HEK293 (cell line): ENCODE results near the gene PPP1R10.

Source experiments
- CTCF ChIA-PET: fragments of 350-600 bp; formaldehyde crosslinking; extraction: SDS; loops from one replicate; lab custom pipeline; 2021; ENCODE audit warnings: antibody characterized with exemption; lab: Yijun Ruan, JAX
- POLR2A ChIA-PET: fragments of 300-600 bp; formaldehyde crosslinking; extraction: SDS; loops from one replicate; lab custom pipeline; 2020; ENCODE audit warnings: antibody characterized with exemption, inconsistent platforms; lab: Yijun Ruan, JAX
- H3K27ac ChIP-seq: fragments of 200-500 bp; sonication (Bioruptor generic); 2 replicates; pipeline ENCODE4 v1.5.1; 2014; ENCODE audit warnings: low read depth, low read length, control low read depth, inconsistent platforms; ENCODE audit errors: extremely low read depth
- H3K36me3 ChIP-seq, 2 experiments: fragments of 200-500 bp in 1 of 2; sonication (Bioruptor generic) in 1 of 2; 1 replicate in 1 of 2; 2 replicates in 1 of 2; pipeline ENCODE4 v1.5.1; 2014 to 2017; ENCODE audit warnings: inconsistent platforms in 2 of 2, low read length in 2 of 2; ENCODE audit not compliant: control insufficient read depth in 2 of 2, insufficient read depth in 1 of 2
- H3K4me1 ChIP-seq: fragments of 200-500 bp; sonication (Bioruptor generic); 2 replicates; pipeline ENCODE4 v1.5.1; 2014; ENCODE audit warnings: mild to moderate bottlenecking, low read length, inconsistent platforms; ENCODE audit not compliant: control insufficient read depth, insufficient read depth
- H3K4me3 ChIP-seq: 2 replicates; pipeline ENCODE4 v1.5.1; 2011; ENCODE audit warnings: low read depth, mild to moderate bottlenecking, control low read depth, low read length, moderate library complexity
- H3K9me3 ChIP-seq: fragments of 200-500 bp; sonication (Bioruptor generic); 2 replicates; pipeline ENCODE4 v1.5.1; 2014; ENCODE audit warnings: low read depth, low read length, inconsistent platforms; ENCODE audit not compliant: control insufficient read depth, insufficient read depth
- BCL11A ChIP-seq: fragments of 450-650 bp; formaldehyde crosslinking; IDR thresholded peaks from 2 replicates; pipeline ENCODE4 v1.5.1; 2016; ENCODE audit warnings: low read depth, missing biosample characterization, missing genetic modification characterization
- KLF10 ChIP-seq: fragments of 450-650 bp; IDR thresholded peaks from 2 replicates; pipeline ENCODE4 v1.5.1; 2018; ENCODE audit warnings: missing biosample characterization, mild to moderate bottlenecking, missing genetic modification characterization
- KLF16 ChIP-seq: fragments of 450-650 bp; formaldehyde crosslinking; IDR thresholded peaks from 2 replicates; pipeline ENCODE4 v1.5.1; 2017; ENCODE audit warnings: missing biosample characterization, missing genetic modification characterization
- PRDM10 ChIP-seq: fragments of 450-650 bp; formaldehyde crosslinking; IDR thresholded peaks from 2 replicates; pipeline ENCODE4 v1.5.1; 2016; ENCODE audit warnings: missing biosample characterization, missing genetic modification characterization
- SCRT2 ChIP-seq: fragments of 450-650 bp; formaldehyde crosslinking; IDR thresholded peaks from 2 replicates; pipeline ENCODE4 v1.5.1; 2016; ENCODE audit warnings: missing biosample characterization, missing genetic modification characterization
- TRIM28 ChIP-seq: IDR thresholded peaks from 2 replicates; pipeline ENCODE4 v1.6.1; 2011; ENCODE audit warnings: low read length, control low read depth, borderline replicate concordance
- WT1 ChIP-seq: fragments of 450-650 bp; formaldehyde crosslinking; IDR thresholded peaks from 2 replicates; pipeline ENCODE4 v1.5.1; 2016; ENCODE audit warnings: missing biosample characterization, missing genetic modification characterization
- ZBTB21 ChIP-seq: fragments of 450-650 bp; formaldehyde crosslinking; IDR thresholded peaks from 2 replicates; pipeline ENCODE4 v1.5.1; 2017; ENCODE audit warnings: missing biosample characterization, missing genetic modification characterization
- ZBTB48 ChIP-seq: fragments of 450-650 bp; formaldehyde crosslinking; IDR thresholded peaks from 2 replicates; pipeline ENCODE4 v1.5.1; 2016; ENCODE audit warnings: missing biosample characterization, missing genetic modification characterization
- ZFHX2 ChIP-seq: fragments of 450-650 bp; formaldehyde crosslinking; conservative IDR thresholded peaks from 2 replicates; pipeline ENCODE4 v1.5.1; 2016; ENCODE audit warnings: missing biosample characterization, missing genetic modification characterization
- ZFP37 ChIP-seq: fragments of 450-650 bp; formaldehyde crosslinking; IDR thresholded peaks from 2 replicates; pipeline ENCODE4 v1.5.1; 2016; ENCODE audit warnings: missing biosample characterization, missing genetic modification characterization
- ZNF10 ChIP-seq: fragments of 450-650 bp; formaldehyde crosslinking; IDR thresholded peaks from 2 replicates; pipeline ENCODE4 v1.5.1; 2017; ENCODE audit warnings: missing biosample characterization, missing genetic modification characterization
- ZNF140 ChIP-seq: fragments of 450-650 bp; formaldehyde crosslinking; IDR thresholded peaks from 2 replicates; pipeline ENCODE4 v1.5.1; 2016; ENCODE audit warnings: missing biosample characterization, missing genetic modification characterization
- ZNF341 ChIP-seq: fragments of 450-650 bp; formaldehyde crosslinking; IDR thresholded peaks from 2 replicates; pipeline ENCODE4; 2016; ENCODE audit warnings: low read depth, missing biosample characterization, missing genetic modification characterization
- ZNF391 ChIP-seq: fragments of 450-650 bp; formaldehyde crosslinking; IDR thresholded peaks from 2 replicates; pipeline ENCODE4 v1.5.1; 2016; ENCODE audit warnings: low read depth, missing biosample characterization, missing genetic modification characterization, borderline replicate concordance
- ZNF398 ChIP-seq: fragments of 450-650 bp; formaldehyde crosslinking; IDR thresholded peaks from 2 replicates; pipeline ENCODE4 v1.5.1; 2017; ENCODE audit warnings: missing biosample characterization, missing genetic modification characterization
- ZNF549 ChIP-seq: fragments of 450-650 bp; IDR thresholded peaks from 2 replicates; pipeline ENCODE4 v1.5.1; 2018; ENCODE audit warnings: missing biosample characterization, missing genetic modification characterization, mild to moderate bottlenecking, inconsistent platforms, moderate library complexity
- ZNF596 ChIP-seq: fragments of 450-650 bp; IDR thresholded peaks from 2 replicates; pipeline ENCODE4 v1.5.0; 2018; ENCODE audit warnings: missing biosample characterization, mild to moderate bottlenecking, missing genetic modification characterization, moderate library complexity
- ZNF621 ChIP-seq: fragments of 450-650 bp; formaldehyde crosslinking; IDR thresholded peaks from 2 replicates; pipeline ENCODE4 v1.5.1; 2017; ENCODE audit warnings: missing biosample characterization, missing genetic modification characterization
- ZNF776 ChIP-seq: fragments of 450-650 bp; formaldehyde crosslinking; IDR thresholded peaks from 2 replicates; pipeline ENCODE4 v1.5.0; 2017; ENCODE audit warnings: missing biosample characterization, missing genetic modification characterization, borderline replicate concordance
- TF ChIP-seq, protein P1 (sequence below): fragments of 450-650 bp; formaldehyde crosslinking; IDR thresholded peaks from 2 replicates; pipeline ENCODE4 v1.5.1; 2016; ENCODE audit warnings: missing biosample characterization, missing genetic modification characterization, borderline replicate concordance
- TF ChIP-seq, protein P2 (sequence below): fragments of 450-650 bp; IDR thresholded peaks from 2 replicates; pipeline ENCODE4 v1.5.1; 2018; ENCODE audit warnings: missing biosample characterization, mild to moderate bottlenecking, missing genetic modification characterization
- TF ChIP-seq, protein P3 (sequence below): fragments of 450-650 bp; formaldehyde crosslinking; IDR thresholded peaks from 2 replicates; pipeline ENCODE4 v1.5.1; 2016; ENCODE audit warnings: missing biosample characterization, missing genetic modification characterization

Gene PPP1R10

DNA sequence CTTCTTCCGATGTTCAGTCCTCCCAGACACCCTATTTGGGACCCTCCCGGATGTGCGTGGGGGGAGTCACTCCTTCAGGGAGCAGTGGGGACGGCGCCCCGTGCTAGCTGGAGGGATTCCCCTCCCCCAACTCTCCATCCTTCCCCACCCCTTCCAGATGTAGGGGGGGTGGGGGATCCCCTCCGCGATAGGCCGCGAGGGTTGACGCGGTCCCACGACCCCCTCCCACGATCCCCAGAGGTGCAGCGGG lies 61.3 kb downstream of the PPP1R10 start:
- peak; percentile 50 for TF ChIP-seq ZNF398 (tag by site-specific recombination)
- TF ChIP-seq ZNF621 (tag by site-specific recombination) = no peak
- TF ChIP-seq, protein P1, sequence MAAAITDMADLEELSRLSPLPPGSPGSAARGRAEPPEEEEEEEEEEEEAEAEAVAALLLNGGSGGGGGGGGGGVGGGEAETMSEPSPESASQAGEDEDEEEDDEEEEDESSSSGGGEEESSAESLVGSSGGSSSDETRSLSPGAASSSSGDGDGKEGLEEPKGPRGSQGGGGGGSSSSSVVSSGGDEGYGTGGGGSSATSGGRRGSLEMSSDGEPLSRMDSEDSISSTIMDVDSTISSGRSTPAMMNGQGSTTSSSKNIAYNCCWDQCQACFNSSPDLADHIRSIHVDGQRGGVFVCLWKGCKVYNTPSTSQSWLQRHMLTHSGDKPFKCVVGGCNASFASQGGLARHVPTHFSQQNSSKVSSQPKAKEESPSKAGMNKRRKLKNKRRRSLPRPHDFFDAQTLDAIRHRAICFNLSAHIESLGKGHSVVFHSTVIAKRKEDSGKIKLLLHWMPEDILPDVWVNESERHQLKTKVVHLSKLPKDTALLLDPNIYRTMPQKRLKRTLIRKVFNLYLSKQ (tag by site-specific recombination) = no peak
- peak; percentile 26 for TF ChIP-seq WT1 (tag by site-specific recombination)
- TF ChIP-seq ZNF596 (tag by site-specific recombination) = no peak
- TF ChIP-seq TRIM28 = no peak
- TF ChIP-seq ZNF391 (tag by site-specific recombination) = no peak
- no peak for TF ChIP-seq ZNF10 (tag by site-specific recombination)
- TF ChIP-seq ZBTB21 (tag by site-specific recombination) = no peak
- no peak for TF ChIP-seq ZNF549 (tag by site-specific recombination)
- peak; percentile 65 for TF ChIP-seq ZFHX2
- peak; percentile 67; the same call in 1 of the 2 replicates for TF ChIP-seq ZBTB48 (tag by site-specific recombination)
- TF ChIP-seq BCL11A (tag by site-specific recombination) = peak; percentile 27; the same call in 1 of the 2 replicates
- TF ChIP-seq ZNF341 (tag by site-specific recombination) = peak; percentile 49; the same call in 1 of the 2 replicates
- TF ChIP-seq, protein P2, sequence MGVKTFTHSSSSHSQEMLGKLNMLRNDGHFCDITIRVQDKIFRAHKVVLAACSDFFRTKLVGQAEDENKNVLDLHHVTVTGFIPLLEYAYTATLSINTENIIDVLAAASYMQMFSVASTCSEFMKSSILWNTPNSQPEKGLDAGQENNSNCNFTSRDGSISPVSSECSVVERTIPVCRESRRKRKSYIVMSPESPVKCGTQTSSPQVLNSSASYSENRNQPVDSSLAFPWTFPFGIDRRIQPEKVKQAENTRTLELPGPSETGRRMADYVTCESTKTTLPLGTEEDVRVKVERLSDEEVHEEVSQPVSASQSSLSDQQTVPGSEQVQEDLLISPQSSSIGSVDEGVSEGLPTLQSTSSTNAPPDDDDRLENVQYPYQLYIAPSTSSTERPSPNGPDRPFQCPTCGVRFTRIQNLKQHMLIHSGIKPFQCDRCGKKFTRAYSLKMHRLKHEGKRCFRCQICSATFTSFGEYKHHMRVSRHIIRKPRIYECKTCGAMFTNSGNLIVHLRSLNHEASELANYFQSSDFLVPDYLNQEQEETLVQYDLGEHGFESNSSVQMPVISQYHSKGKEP (tag by site-specific recombination) = no peak
- no peak for TF ChIP-seq ZNF140 (tag by site-specific recombination)
- TF ChIP-seq ZFP37 (tag by site-specific recombination) = 0 out of 2 replicates have a peak, but pooled peaks have one; percentile 62
- POLR2A ChIA-PET = interaction anchor here (0.6 to 4.1 kb wide), 11 partner anchors 10 to 1959 kb away, joined by 3 to 41 read pairs (median 6); partner anchors contain the start of genes ABCF1 and DHX16
- Histone ChIP-seq H3K4me1 (0 out of 2 replicates have a peak, but pooled peaks cover 3% of the 10 kb centered on the region), H3K9me3 (no peaks in the 10 kb centered on the region), H3K4me3 (peak overlapping the region; percentile 86), H3K36me3 (peaks cover 24 to 55% of the 10 kb centered on the region in 2 experiments), H3K27ac (peak overlapping the region; percentile 74)
- CTCF ChIA-PET = interaction anchor here (0.6 to 9.2 kb wide), 5 partner anchors 13 to 145 kb away, joined by 3 to 175 read pairs (median 3); partner anchors contain the start of gene DHX16

DNA sequence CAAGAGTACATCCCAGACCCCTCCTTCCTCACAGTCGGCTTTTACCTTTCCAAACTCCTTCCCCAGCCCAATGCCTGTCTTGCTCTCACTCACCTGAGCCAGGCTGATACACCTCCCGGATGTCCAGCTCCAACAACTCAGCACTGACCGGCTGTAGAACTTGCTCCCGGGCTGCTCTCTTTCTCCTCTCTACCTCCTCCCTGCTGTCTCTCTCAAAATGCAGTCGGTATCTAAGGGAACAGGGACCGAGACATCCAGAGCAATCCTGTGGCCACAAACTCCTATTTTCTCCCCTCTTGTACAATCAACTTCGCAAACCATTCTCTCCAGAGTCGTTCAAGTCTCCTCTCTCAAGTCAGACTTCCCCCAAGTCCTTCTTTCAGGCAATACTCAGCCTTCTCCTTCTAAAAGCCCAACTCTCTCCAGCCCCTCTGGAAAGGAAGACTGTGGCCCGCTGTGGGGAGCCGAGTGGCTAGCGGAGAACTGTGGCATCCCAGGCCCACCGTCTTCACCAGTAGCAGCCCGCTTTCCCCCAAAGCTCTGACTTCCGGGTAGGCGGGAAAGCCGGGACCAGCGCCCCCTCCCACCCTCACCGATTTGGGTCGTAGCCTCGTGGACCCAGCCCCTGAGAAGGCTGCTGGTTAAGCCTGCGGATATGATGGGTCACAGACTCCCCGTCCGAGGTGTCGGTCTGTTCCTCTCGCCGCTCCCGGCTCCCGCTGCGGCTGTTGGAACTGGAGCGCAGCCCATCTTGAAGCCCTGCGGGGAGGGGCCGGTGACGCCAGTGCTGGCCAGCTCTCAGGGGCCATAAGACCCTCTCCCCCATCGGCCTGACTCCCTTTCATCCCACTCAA lies 61.9 kb downstream of the PPP1R10 start:
- CTCF ChIA-PET = interaction anchor here (0.5 to 9.2 kb wide), 15 partner anchors 12 to 514 kb away, joined by 3 to 175 read pairs (median 3); partner anchors contain the start of genes ABCF1 and DHX16
- TF ChIP-seq ZNF776 (tag by site-specific recombination) (no peak), SCRT2 (no peak), PRDM10 (tag by site-specific recombination) (no peak; the same call in 1 of the 2 replicates), KLF16 (tag by site-specific recombination) (no peak), KLF10 (tag by site-specific recombination) (no peak)
- TF ChIP-seq, protein P3, sequence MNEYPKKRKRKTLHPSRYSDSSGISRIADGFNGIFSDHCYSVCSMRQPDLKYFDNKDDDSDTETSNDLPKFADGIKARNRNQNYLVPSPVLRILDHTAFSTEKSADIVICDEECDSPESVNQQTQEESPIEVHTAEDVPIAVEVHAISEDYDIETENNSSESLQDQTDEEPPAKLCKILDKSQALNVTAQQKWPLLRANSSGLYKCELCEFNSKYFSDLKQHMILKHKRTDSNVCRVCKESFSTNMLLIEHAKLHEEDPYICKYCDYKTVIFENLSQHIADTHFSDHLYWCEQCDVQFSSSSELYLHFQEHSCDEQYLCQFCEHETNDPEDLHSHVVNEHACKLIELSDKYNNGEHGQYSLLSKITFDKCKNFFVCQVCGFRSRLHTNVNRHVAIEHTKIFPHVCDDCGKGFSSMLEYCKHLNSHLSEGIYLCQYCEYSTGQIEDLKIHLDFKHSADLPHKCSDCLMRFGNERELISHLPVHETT (tag by site-specific recombination) = no peak

More for the DNA sequence above, 61.9 kb downstream of the PPP1R10 start:
- peaks cover 30 to 61% of the 10 kb centered on the region in 2 experiments for H3K36me3 ChIP-seq
- H3K4me1 ChIP-seq = 0 out of 2 replicates have a peak, but pooled peaks cover 3% of the 10 kb centered on the region
- POLR2A ChIA-PET = interaction anchor here (0.6 to 4.1 kb wide), 12 partner anchors 10 to 1960 kb away, joined by 3 to 41 read pairs (median 5); partner anchors contain the start of genes ABCF1 and DHX16
- peak overlapping the region; percentile 86 for H3K4me3 ChIP-seq
- H3K27ac ChIP-seq = peak overlapping the region; percentile 74; the same call in 1 of the 2 replicates
- H3K9me3 ChIP-seq = no peaks in the 10 kb centered on the region
